Parathyroid adenoma (tissue), 2 donors: ENCODE results near the gene ITCH.

Experiments used
- H2AFZ ChIP-seq: fragments of 300-600 bp; sonication (generic); one replicate; pipeline ENCODE4 v1.7.0; 2017; ENCODE audit warnings: antibody characterized with exemption, mild to moderate bottlenecking
- H3K27ac ChIP-seq: fragments of 300-600 bp; sonication (generic); one replicate; pipeline ENCODE4 v1.7.0; 2017
- H3K27me3 ChIP-seq: fragments of 300-600 bp; sonication (generic); one replicate; pipeline ENCODE4 v1.7.0; 2017; ENCODE audit warnings: low read length; ENCODE audit not compliant: control insufficient read depth, insufficient read depth
- H3K36me3 ChIP-seq: fragments of 300-600 bp; sonication (generic); one replicate; pipeline ENCODE4 v1.7.0; 2017; ENCODE audit warnings: low read length; ENCODE audit not compliant: control insufficient read depth, insufficient read depth
- H3K4me1 ChIP-seq: fragments of 300-600 bp; sonication (generic); one replicate; pipeline ENCODE4 v1.7.0; 2017; ENCODE audit warnings: control low read depth
- H3K4me2 ChIP-seq: fragments of 300-600 bp; sonication (generic); one replicate; pipeline ENCODE4 v1.7.0; 2017; ENCODE audit warnings: low read length
- H3K4me3 ChIP-seq: fragments of 300-600 bp; sonication (generic); one replicate; pipeline ENCODE4 v1.7.0; 2017; ENCODE audit warnings: low read depth, low read length
- H3K79me2 ChIP-seq: fragments of 300-600 bp; sonication (generic); one replicate; pipeline ENCODE4 v1.7.0; 2017; ENCODE audit warnings: control low read depth
- H3K9ac ChIP-seq: fragments of 300-600 bp; sonication (generic); one replicate; pipeline ENCODE4 v1.7.0; 2017; ENCODE audit warnings: mild to moderate bottlenecking
- H3K9me3 ChIP-seq: fragments of 300-600 bp; sonication (generic); one replicate; pipeline ENCODE4 v1.7.0; 2017; ENCODE audit warnings: low read length; ENCODE audit not compliant: control insufficient read depth
- TF ChIP-seq, protein P1 (sequence below): fragments of 300-600 bp; sonication (generic); IDR thresholded peaks from one replicate; pipeline ENCODE4 v1.7.0; 2017; ENCODE audit warnings: antibody characterized with exemption, mild to moderate bottlenecking
- donor health status: primary hyperparathyroidism.

The ITCH gene

GRCh38 chr20:34331838-34332237 is 31.2 kb upstream of the ITCH start:
- H3K36me3 ChIP-seq, result no peaks in the 10 kb centered on the region
- no peak overlapping the region for H3K4me3 ChIP-seq
- no peak overlapping the region for H2AFZ ChIP-seq
- H3K9ac ChIP-seq, result no peak overlapping the region
- H3K4me1 ChIP-seq, result no peaks in the 10 kb centered on the region
- no peak overlapping the region for H3K4me2 ChIP-seq
- no peaks in the 10 kb centered on the region for H3K9me3 ChIP-seq
- TF ChIP-seq, protein P1, sequence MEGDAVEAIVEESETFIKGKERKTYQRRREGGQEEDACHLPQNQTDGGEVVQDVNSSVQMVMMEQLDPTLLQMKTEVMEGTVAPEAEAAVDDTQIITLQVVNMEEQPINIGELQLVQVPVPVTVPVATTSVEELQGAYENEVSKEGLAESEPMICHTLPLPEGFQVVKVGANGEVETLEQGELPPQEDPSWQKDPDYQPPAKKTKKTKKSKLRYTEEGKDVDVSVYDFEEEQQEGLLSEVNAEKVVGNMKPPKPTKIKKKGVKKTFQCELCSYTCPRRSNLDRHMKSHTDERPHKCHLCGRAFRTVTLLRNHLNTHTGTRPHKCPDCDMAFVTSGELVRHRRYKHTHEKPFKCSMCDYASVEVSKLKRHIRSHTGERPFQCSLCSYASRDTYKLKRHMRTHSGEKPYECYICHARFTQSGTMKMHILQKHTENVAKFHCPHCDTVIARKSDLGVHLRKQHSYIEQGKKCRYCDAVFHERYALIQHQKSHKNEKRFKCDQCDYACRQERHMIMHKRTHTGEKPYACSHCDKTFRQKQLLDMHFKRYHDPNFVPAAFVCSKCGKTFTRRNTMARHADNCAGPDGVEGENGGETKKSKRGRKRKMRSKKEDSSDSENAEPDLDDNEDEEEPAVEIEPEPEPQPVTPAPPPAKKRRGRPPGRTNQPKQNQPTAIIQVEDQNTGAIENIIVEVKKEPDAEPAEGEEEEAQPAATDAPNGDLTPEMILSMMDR, result no peak
- H3K79me2 ChIP-seq, result no peaks in the 10 kb centered on the region
- no peak overlapping the region for H3K27ac ChIP-seq
- no peaks in the 10 kb centered on the region for H3K27me3 ChIP-seq

- Histone ChIP-seq H3K4me1 (no peaks in the 10 kb centered on the region), H3K79me2 (no peaks in the 10 kb centered on the region), H3K36me3 (no peaks in the 10 kb centered on the region), H3K27me3 (no peaks in the 10 kb centered on the region), H3K4me3 (no peak overlapping the region), H3K4me2 (no peak overlapping the region), H3K27ac (no peak overlapping the region), H3K9me3 (no peaks in the 10 kb centered on the region), H3K9ac (no peak overlapping the region), H2AFZ (no peak overlapping the region)
- TF ChIP-seq, protein P1, result no peak
Observed at GRCh38 chr20:34332262-34332920, 30.7 kb upstream of the ITCH start.

GRCh38 chr20:34333786-34334185 is 29.3 kb upstream of the ITCH start:
- no peak overlapping the region for H2AFZ ChIP-seq
- no peaks in the 10 kb centered on the region for H3K4me1 ChIP-seq
- no peaks in the 10 kb centered on the region for H3K27me3 ChIP-seq
- H3K27ac ChIP-seq, result no peak overlapping the region
- H3K4me2 ChIP-seq, result no peak overlapping the region
- TF ChIP-seq, protein P1, result no peak
- no peaks in the 10 kb centered on the region for H3K9me3 ChIP-seq
- no peaks in the 10 kb centered on the region for H3K79me2 ChIP-seq
- no peak overlapping the region for H3K9ac ChIP-seq
- no peaks in the 10 kb centered on the region for H3K36me3 ChIP-seq
- no peak overlapping the region for H3K4me3 ChIP-seq

- Histone ChIP-seq H3K9me3 (no peaks in the 10 kb centered on the region), H3K9ac (no peak overlapping the region), H2AFZ (no peak overlapping the region), H3K4me3 (no peak overlapping the region), H3K79me2 (no peaks in the 10 kb centered on the region), H3K36me3 (no peaks in the 10 kb centered on the region), H3K4me1 (no peaks in the 10 kb centered on the region), H3K4me2 (no peak overlapping the region), H3K27ac (no peak overlapping the region), H3K27me3 (no peaks in the 10 kb centered on the region)
- TF ChIP-seq, protein P1, result no peak
Observed at GRCh38 chr20:34334654-34335407, 28.2 kb upstream of the ITCH start.
